ENCODE results near the gene HSDL1.
"Not testable (repeated sequence)": the region's sequence is repeated elsewhere in the genome, so short reads cannot be mapped to it uniquely, and the experiment has no call there.

HSDL1 gene

GRCh38 chr16:84137769-84138357, 7.1 kb downstream of the HSDL1 start:
- DNase-seq: no peak

- DNase-seq: no peak
Measured at GRCh38 chr16:84137287-84137686, 7.7 kb downstream of the HSDL1 start.

GRCh38 chr16:84136331-84137125, 8.4 kb downstream of the HSDL1 start:
- DNase-seq: no peak

GRCh38 chr16:84132527-84133285, 12.3 kb downstream of the HSDL1 start:
- DNase-seq: no peak

GRCh38 chr16:84131117-84131516, 13.9 kb downstream of the HSDL1 start:
- DNase-seq: no peak

- no peak for DNase-seq
Measured at GRCh38 chr16:84124257-84125073, 20.5 kb downstream of the HSDL1 start.

- no peak for DNase-seq
Measured at GRCh38 chr16:84121007-84121406, 24.0 kb downstream of the HSDL1 start.

GRCh38 chr16:84120023-84120422, 25.0 kb downstream of the HSDL1 start:
- DNase-seq: no peak

- DNase-seq: no peak
Measured at GRCh38 chr16:84119368-84119767, 25.6 kb downstream of the HSDL1 start.

- DNase-seq: not testable (repeated sequence)
Measured at GRCh38 chr16:84118315-84118714, 26.7 kb downstream of the HSDL1 start.

- DNase-seq: no peak
Measured at GRCh38 chr16:84117494-84117843, 27.5 kb downstream of the HSDL1 start.

GRCh38 chr16:84116720-84117493, 28.1 kb downstream of the HSDL1 start, which contains the start of gene MBTPS1:
MBTPS1 (minus strand) TSS chr16:84116942; CDS start chr16:84101783, 15,159 bp downstream.
- peak; percentile 99 for DNase-seq

- DNase-seq: peak; percentile 66
Measured at GRCh38 chr16:84115919-84116719, 28.9 kb downstream of the HSDL1 start.

- DNase-seq: not testable (repeated sequence)
Measured at GRCh38 chr16:84111949-84112348, 33.0 kb downstream of the HSDL1 start.

- no peak for DNase-seq
Measured at GRCh38 chr16:84111525-84111924, 33.5 kb downstream of the HSDL1 start.

GRCh38 chr16:84110527-84110926, 34.5 kb downstream of the HSDL1 start:
- DNase-seq: no peak

GRCh38 chr16:84109598-84110335, 35.2 kb downstream of the HSDL1 start:
- DNase-seq: no peak

- no peak for DNase-seq
Measured at GRCh38 chr16:84107921-84108320, 37.1 kb downstream of the HSDL1 start.

GRCh38 chr16:84105948-84106740, 38.8 kb downstream of the HSDL1 start:
- no peak for DNase-seq
